PC-9 (cell line): ENCODE data around the gene KCNJ11.

Source experiments
- CTCF ChIP-seq: fragments of 200-600 bp; sonication (generic); conservative IDR thresholded peaks from 2 replicates; pipeline ENCODE4 v1.6.1; 2017; ENCODE audit warnings: mixed run types, antibody characterized with exemption, mild to moderate bottlenecking, moderate library complexity
- EZH2 ChIP-seq: fragments of 200-600 bp; sonication (generic); IDR thresholded peaks from 2 replicates; pipeline ENCODE4 v1.8.0; 2017; ENCODE audit warnings: antibody characterized with exemption, low read depth

- no peak for TF ChIP-seq CTCF
- TF ChIP-seq EZH2, result no peak
Observed at GRCh38 chr11:17392872-17393271, 4.4 kb upstream of the KCNJ11 start.
